Neuronal stem cell (in vitro differentiated cells): Measurements from ENCODE around the gene DPH2.

Source experiments
- DNase-seq: peaks from one replicate; pipeline ENCODE4 v3.0.0-alpha.2; 2013; ENCODE audit warnings: low spot score
- H2AFZ ChIP-seq: one replicate; pipeline ENCODE4 v1.6.1; 2013; ENCODE audit warnings: mild to moderate bottlenecking, low read length, inconsistent platforms
- H2AK5ac ChIP-seq: 2 replicates; pipeline ENCODE4 v1.6.1; 2013; ENCODE audit warnings: low read depth, mild to moderate bottlenecking, inconsistent platforms, low read length, moderate library complexity, mixed read lengths
- H2BK120ac ChIP-seq: 2 replicates; pipeline ENCODE4 v1.6.1; 2013; ENCODE audit warnings: low read depth, mild to moderate bottlenecking, inconsistent platforms, low read length, moderate library complexity, mixed read lengths
- H2BK12ac ChIP-seq: one replicate; pipeline ENCODE4 v1.6.1; 2013; ENCODE audit warnings: low read length, inconsistent platforms
- H2BK15ac ChIP-seq: 2 replicates; pipeline ENCODE4 v1.6.1; 2013; ENCODE audit warnings: mild to moderate bottlenecking, low read length, inconsistent platforms, mixed read lengths
- H2BK5ac ChIP-seq: one replicate; pipeline ENCODE4 v1.6.1; 2013; ENCODE audit warnings: inconsistent platforms, mild to moderate bottlenecking, low read length, moderate library complexity
- H3K14ac ChIP-seq: one replicate; pipeline ENCODE4 v1.6.1; 2013; ENCODE audit warnings: low read length, inconsistent platforms
- H3K18ac ChIP-seq: 2 replicates; pipeline ENCODE4 v1.6.1; 2013; ENCODE audit warnings: low read length, inconsistent platforms
- H3K23ac ChIP-seq: 2 replicates; pipeline ENCODE4 v1.6.1; 2013; ENCODE audit warnings: low read depth, mild to moderate bottlenecking, mixed read lengths, low read length, inconsistent platforms; ENCODE audit not compliant: poor library complexity
- H3K27ac ChIP-seq: replicated peaks from 3 replicates; pipeline ENCODE4 v1.5.1; 2013; ENCODE audit warnings: low read length, inconsistent platforms
- H3K27me3 ChIP-seq, 3 experiments: 2 replicates each; pipeline ENCODE4 v1.6.1; 2013; ENCODE audit warnings: low read length in 3 of 3, mild to moderate bottlenecking in 2 of 3, inconsistent platforms in 1 of 3, low read depth in 1 of 3, mixed read lengths in 1 of 3, moderate library complexity in 1 of 3; ENCODE audit not compliant: control insufficient read depth in 3 of 3, insufficient read depth in 3 of 3
- H3K36me3 ChIP-seq, 2 donors: replicated peaks in 1 of 2; 2 replicates each; pipeline ENCODE4 v1.6.1; 2013; ENCODE audit warnings: low read length in 2 of 2; ENCODE audit not compliant: control insufficient read depth in 2 of 2, insufficient read depth in 2 of 2
- H3K4ac ChIP-seq: 2 replicates; pipeline ENCODE4 v1.6.1; 2013; ENCODE audit warnings: inconsistent platforms, mild to moderate bottlenecking, low read length, moderate library complexity
- H3K4me1 ChIP-seq, 2 donors: 1 replicate in 1 of 2; 2 replicates in 1 of 2; pipeline ENCODE4 v1.6.1; 2013; ENCODE audit warnings: low read length in 2 of 2, low read depth in 1 of 2; ENCODE audit not compliant: control insufficient read depth in 2 of 2, insufficient read depth in 1 of 2
- H3K4me2 ChIP-seq: one replicate; pipeline ENCODE4 v1.6.1; 2013; ENCODE audit warnings: mild to moderate bottlenecking, low read length, inconsistent platforms; ENCODE audit not compliant: insufficient read depth, poor library complexity, severe bottlenecking
- H3K4me3 ChIP-seq, 2 donors: 2 replicates each; pipeline ENCODE4 v1.5.1; 2013; ENCODE audit warnings: low read length in 2 of 2, mild to moderate bottlenecking in 2 of 2, inconsistent platforms in 1 of 2, moderate library complexity in 1 of 2
- H3K79me1 ChIP-seq: one replicate; pipeline ENCODE4 v1.6.1; 2013; ENCODE audit warnings: low read depth, mild to moderate bottlenecking, inconsistent platforms, low read length, moderate library complexity
- H3K9ac ChIP-seq: one replicate; pipeline ENCODE4 v1.6.1; 2013; ENCODE audit warnings: mild to moderate bottlenecking, low read depth, low read length, inconsistent platforms; ENCODE audit not compliant: poor library complexity
- H3K9me3 ChIP-seq, 2 donors: replicated peaks in 1 of 2; 2 replicates each; pipeline versions ENCODE3 to v1.6.1; 2013; ENCODE audit warnings: low read length in 2 of 2, mild to moderate bottlenecking in 2 of 2, inconsistent platforms in 1 of 2, low read depth in 1 of 2, mixed read lengths in 1 of 2, moderate library complexity in 1 of 2; ENCODE audit not compliant: control insufficient read depth in 2 of 2, insufficient read depth in 1 of 2
- H4K8ac ChIP-seq: one replicate; pipeline ENCODE4 v1.6.1; 2013; ENCODE audit warnings: low read depth, mild to moderate bottlenecking, inconsistent platforms, low read length, moderate library complexity
- H4K91ac ChIP-seq: one replicate; pipeline ENCODE4 v1.6.1; 2013; ENCODE audit warnings: low read length, low read depth, mild to moderate bottlenecking, inconsistent platforms; ENCODE audit not compliant: poor library complexity
- WGBS, 2 donors: extraction: QIAGEN DNeasy Blood & Tissue Kit; methylation state at CpG; one replicate each; pipeline ENCODE4 v1.1.7; 2013; ENCODE audit warnings: missing lambda C conversion rate in 2 of 2, mixed read lengths in 1 of 2; ENCODE audit not compliant: insufficient read length in 2 of 2, insufficient replicate concordance in 1 of 2; ENCODE audit errors: extremely low coverage in 2 of 2; 5-methylcytosine and 5-hydroxymethylcytosine counted together

DPH2 gene

DNA sequence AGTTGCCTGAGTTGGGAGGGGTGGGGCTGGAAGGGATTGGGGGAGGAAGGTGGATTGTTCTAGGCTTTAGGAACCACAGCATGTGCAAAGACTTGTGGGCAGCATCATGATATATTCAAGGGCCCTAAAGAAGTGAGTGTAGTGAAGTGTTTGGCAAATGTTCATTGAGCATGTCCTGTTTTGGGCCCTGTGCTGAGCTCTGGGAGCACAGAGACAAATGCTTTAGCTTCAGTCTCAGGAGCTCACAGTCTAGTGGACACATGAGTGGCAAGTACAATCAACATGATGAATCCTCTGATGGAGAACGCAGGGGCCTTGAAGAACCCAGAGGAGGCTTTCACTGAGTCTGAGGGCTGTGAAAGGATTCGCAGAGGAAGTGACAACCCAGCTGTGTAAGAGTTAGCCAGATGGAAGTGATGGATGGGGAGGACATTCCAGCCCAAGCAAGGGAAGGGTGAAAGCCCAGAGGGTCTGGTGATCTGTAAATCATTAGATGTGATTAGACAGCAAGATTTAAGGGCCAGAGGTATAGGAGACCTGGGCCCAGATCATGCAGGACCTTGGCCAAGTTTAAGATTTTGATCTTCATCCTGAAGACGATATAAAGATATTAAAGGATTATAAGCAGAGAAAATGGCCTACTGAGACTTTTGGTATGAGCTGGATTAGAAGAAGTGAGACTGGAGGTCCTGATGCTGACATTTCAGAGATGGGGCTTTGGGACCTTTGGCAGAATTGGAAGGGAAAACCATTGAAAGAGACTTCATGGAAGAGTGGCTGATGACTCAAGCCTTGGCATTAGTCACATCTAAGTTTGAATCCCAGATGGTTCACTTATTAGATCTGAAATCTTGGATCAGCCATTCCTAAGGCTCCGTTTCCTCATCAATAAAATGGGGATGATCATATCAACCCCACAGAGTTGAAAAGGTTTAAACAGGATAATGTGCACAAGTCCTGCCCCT, 18.5 kb upstream of the DPH2 start:
- H3K4me1 ChIP-seq: peaks cover 7 to 18% of the 10 kb centered on the region in 2 donors
- DNase-seq: no peak
- H3K27me3 ChIP-seq: no peaks in the 10 kb centered on the region
- H2BK120ac ChIP-seq: no peak overlapping the region
- H2BK5ac ChIP-seq: no peak overlapping the region
- H3K4me2 ChIP-seq: no peak overlapping the region
- H2AK5ac ChIP-seq: no peak overlapping the region
- no peaks in the 10 kb centered on the region for H3K9me3 ChIP-seq
- no peak overlapping the region for H3K27ac ChIP-seq
- no peak overlapping the region for H4K91ac ChIP-seq
- H2BK12ac ChIP-seq: no peak overlapping the region
- no peak overlapping the region for H3K4me3 ChIP-seq
- H2AFZ ChIP-seq: no peak overlapping the region
- no peak overlapping the region for H3K23ac ChIP-seq
- WGBS, 2 donors: no CpG with 5 or more reads among the region's 4 CpGs
- no peak overlapping the region for H3K4ac ChIP-seq
- H3K18ac ChIP-seq: no peak overlapping the region
- no peak overlapping the region for H3K9ac ChIP-seq
- H3K36me3 ChIP-seq: peaks cover 5 to 19% of the 10 kb centered on the region in 2 donors
- no peak overlapping the region for H4K8ac ChIP-seq
- peaks cover 5% of the 10 kb centered on the region for H3K79me1 ChIP-seq
- H2BK15ac ChIP-seq: no peak overlapping the region
- no peak overlapping the region for H3K14ac ChIP-seq

DNA sequence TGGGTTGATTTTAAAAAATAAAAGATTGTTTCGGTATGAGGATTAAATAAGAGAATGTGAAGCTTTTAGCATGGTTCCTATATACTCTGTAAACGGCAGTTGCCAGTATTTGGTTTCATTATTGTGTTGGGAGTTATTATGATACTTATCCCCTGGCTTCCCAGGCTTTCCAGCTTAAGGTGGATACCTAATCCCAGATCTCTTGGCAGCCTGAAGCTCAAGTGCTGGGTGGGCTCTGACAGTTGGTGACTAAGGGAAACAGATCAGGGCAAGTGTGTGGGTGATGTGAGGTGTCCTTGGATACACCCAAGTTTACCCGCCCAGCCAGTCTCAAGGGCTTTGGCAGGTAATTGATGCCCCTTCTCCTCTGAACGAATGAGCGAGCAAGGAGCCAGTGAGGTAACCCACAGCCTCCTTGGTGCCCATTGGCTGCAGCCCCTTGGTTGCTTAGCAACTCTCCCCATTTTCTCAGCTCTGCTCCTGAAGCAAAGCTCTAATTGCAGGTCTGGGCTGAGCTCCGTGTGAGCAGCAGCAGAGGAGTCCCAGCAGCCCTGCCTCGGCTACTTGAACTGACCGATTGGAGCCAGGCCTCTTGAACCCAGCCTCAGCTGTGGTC, 17.0 kb upstream of the DPH2 start:
- Histone ChIP-seq H3K79me1 (peaks cover 5% of the 10 kb centered on the region), H3K4ac (no peak overlapping the region), H3K4me2 (peak overlapping the region; percentile 22), H3K23ac (no peak overlapping the region), H2BK120ac (no peak overlapping the region), H2AFZ (no peak overlapping the region), H3K4me1 (peaks cover 1 to 10% of the 10 kb centered on the region in 2 donors), H3K36me3 (peaks cover 15 to 33% of the 10 kb centered on the region in 2 donors), H3K27ac (no peak overlapping the region), H2BK5ac (no peak overlapping the region), H3K18ac (no peak overlapping the region), H2AK5ac (no peak overlapping the region), H4K91ac (no peak overlapping the region), H3K27me3 (no peaks in the 10 kb centered on the region), H2BK12ac (no peak overlapping the region), H3K9ac (no peak overlapping the region), H2BK15ac (no peak overlapping the region), H3K14ac (no peak overlapping the region), H3K4me3 (no peak overlapping the region), H3K9me3 (no peaks in the 10 kb centered on the region), H4K8ac (no peak overlapping the region)
- peak; percentile 55 for DNase-seq
- WGBS, 2 donors: 100% methylated on average over 1 of the region's 8 CpGs

GRCh38 chr1:43953361-43953760, 16.4 kb upstream of the DPH2 start:
- H3K27me3 ChIP-seq: no peaks in the 10 kb centered on the region
- H3K4me2 ChIP-seq: peak overlapping the region; percentile 22
- no peak overlapping the region for H3K14ac ChIP-seq
- H3K36me3 ChIP-seq: peaks cover 18 to 38% of the 10 kb centered on the region in 2 donors
- H2BK120ac ChIP-seq: no peak overlapping the region
- no peak overlapping the region for H3K4me3 ChIP-seq
- no peak overlapping the region for H3K23ac ChIP-seq
- H3K27ac ChIP-seq: no peak overlapping the region
- no peak overlapping the region for H2AK5ac ChIP-seq
- no peak overlapping the region for H2BK12ac ChIP-seq
- no peak overlapping the region for H2BK15ac ChIP-seq
- no peak overlapping the region for H3K18ac ChIP-seq
- no peak for DNase-seq
- H2AFZ ChIP-seq: no peak overlapping the region
- H3K4ac ChIP-seq: no peak overlapping the region
- H3K4me1 ChIP-seq: peaks cover 0 to 8% of the 10 kb centered on the region in 2 donors
- no peak overlapping the region for H4K91ac ChIP-seq
- H3K79me1 ChIP-seq: peaks cover 5% of the 10 kb centered on the region
- no peak overlapping the region for H4K8ac ChIP-seq
- H2BK5ac ChIP-seq: no peak overlapping the region
- no CpG with 5 or more reads among the region's 3 CpGs for WGBS, 2 donors
- no peak overlapping the region for H3K9ac ChIP-seq
- H3K9me3 ChIP-seq: no peaks in the 10 kb centered on the region

DNA sequence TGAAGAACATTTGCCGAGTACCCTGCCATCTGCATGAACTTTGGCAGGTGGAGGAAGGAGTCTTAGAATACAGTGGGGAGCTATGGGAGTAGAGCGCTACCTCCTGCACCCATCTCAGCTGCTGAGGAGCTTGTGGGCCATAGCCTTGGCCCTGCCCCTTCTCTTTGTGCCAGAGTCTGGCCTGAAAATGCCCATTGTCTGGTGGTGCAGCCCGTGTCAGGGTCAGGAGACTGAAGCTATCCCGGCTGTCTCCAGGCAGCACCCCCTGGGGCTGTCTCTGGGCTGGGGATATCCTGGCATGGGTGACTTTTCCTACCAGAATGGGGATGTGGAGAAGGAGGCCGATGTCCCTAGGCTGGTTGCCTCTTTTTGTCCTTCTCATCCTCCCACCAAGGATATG, 15.8 kb upstream of the DPH2 start:
- no peaks in the 10 kb centered on the region for H3K9me3 ChIP-seq
- H2AK5ac ChIP-seq: no peak overlapping the region
- H3K14ac ChIP-seq: no peak overlapping the region
- H3K18ac ChIP-seq: no peak overlapping the region
- peaks cover 5% of the 10 kb centered on the region for H3K79me1 ChIP-seq
- H2AFZ ChIP-seq: no peak overlapping the region
- H3K23ac ChIP-seq: no peak overlapping the region
- no peak for DNase-seq
- H3K4me1 ChIP-seq: peaks cover 0 to 8% of the 10 kb centered on the region in 2 donors
- H2BK12ac ChIP-seq: no peak overlapping the region
- no peak overlapping the region for H3K4me2 ChIP-seq
- H3K4ac ChIP-seq: no peak overlapping the region
- H4K8ac ChIP-seq: no peak overlapping the region
- H2BK15ac ChIP-seq: no peak overlapping the region
- no peak overlapping the region for H3K4me3 ChIP-seq
- no peak overlapping the region for H2BK5ac ChIP-seq
- H2BK120ac ChIP-seq: no peak overlapping the region
- no peak overlapping the region for H3K9ac ChIP-seq
- no peak overlapping the region for H3K27ac ChIP-seq
- no peaks in the 10 kb centered on the region for H3K27me3 ChIP-seq
- no CpG with 5 or more reads among the region's 5 CpGs for WGBS, 2 donors
- H4K91ac ChIP-seq: no peak overlapping the region
- peaks cover 19 to 43% of the 10 kb centered on the region in 2 donors for H3K36me3 ChIP-seq
